GM23338 (cell line): ENCODE data around the gene PRPH2. TPM values are rescaled to one million over a fixed set of nuclear protein-coding genes. Genes with fewer than 3 reads are reported as not detected.

Experiments used
- ATAC-seq: fragments of 200-7000 bp; cut with Tn5 transposase; 3 replicates; pipeline ENCODE4 v1.9.1; 2020
- DNase-seq: peaks from one replicate; pipeline ENCODE4 v3.0.0-alpha.2; 2015; ENCODE audit warnings: low spot score
- H2AFZ ChIP-seq: fragments of 200-600 bp; sonication (generic); 2 replicates; pipeline ENCODE4 v1.8.0; 2016; ENCODE audit warnings: antibody characterized with exemption, mild to moderate bottlenecking, moderate library complexity
- H3F3A ChIP-seq: fragments of 200-600 bp; sonication (generic); replicated peaks from 2 replicates; pipeline ENCODE4 v1.8.0; 2017; ENCODE audit warnings: antibody characterized with exemption, mixed run types, low read depth
- H3K27ac ChIP-seq: fragments of 200-600 bp; sonication (generic); 2 replicates; pipeline ENCODE4 v1.6.1; 2016; ENCODE audit warnings: low read depth
- H3K27me3 ChIP-seq: fragments of 200-600 bp; sonication (generic); 2 replicates; pipeline ENCODE4 v1.8.0; 2016; ENCODE audit warnings: mild to moderate bottlenecking, mixed run types, moderate library complexity; ENCODE audit not compliant: insufficient read depth
- H3K36me3 ChIP-seq: fragments of 200-600 bp; sonication (generic); 2 replicates; pipeline ENCODE4 v1.8.0; 2016; ENCODE audit warnings: mild to moderate bottlenecking; ENCODE audit not compliant: insufficient read depth
- H3K4me1 ChIP-seq: fragments of 200-600 bp; sonication (generic); 2 replicates; pipeline ENCODE4 v1.8.0; 2016; ENCODE audit warnings: mild to moderate bottlenecking, moderate library complexity; ENCODE audit not compliant: insufficient read depth
- H3K4me2 ChIP-seq: fragments of 200-600 bp; sonication (generic); 2 replicates; pipeline ENCODE4 v1.7.1; 2017; ENCODE audit warnings: mixed run types
- H3K4me3 ChIP-seq: fragments of 200-600 bp; sonication (generic); 2 replicates; pipeline ENCODE4 v1.6.1; 2016; ENCODE audit warnings: mixed run types
- H3K79me2 ChIP-seq: fragments of 200-600 bp; sonication (generic); replicated peaks from 2 replicates; pipeline ENCODE4 v1.8.0; 2017; ENCODE audit warnings: mild to moderate bottlenecking; ENCODE audit not compliant: insufficient read depth
- H3K9me2 ChIP-seq: fragments of 200-600 bp; sonication (generic); 2 replicates; pipeline ENCODE4 v1.8.0; 2017; ENCODE audit not compliant: insufficient read depth
- H4K20me1 ChIP-seq: fragments of 200-600 bp; sonication (generic); replicated peaks from 2 replicates; pipeline ENCODE4 v1.8.0; 2017; ENCODE audit warnings: mild to moderate bottlenecking; ENCODE audit not compliant: insufficient read depth
- H3K27ac Mint-ChIP-seq: 2 replicates; pipeline ENCODE4 v1.8.0; 2020; ENCODE audit warnings: inconsistent platforms, mild to moderate bottlenecking, moderate library complexity, mixed read lengths
- H3K27me3 Mint-ChIP-seq: 3 replicates; pipeline ENCODE4 v1.8.0; 2022; ENCODE audit warnings: low read depth, mild to moderate bottlenecking, moderate library complexity, mixed read lengths, inconsistent platforms; ENCODE audit not compliant: insufficient read depth, poor library complexity
- H3K36me3 Mint-ChIP-seq: 3 replicates; pipeline ENCODE4 v1.8.0; 2021; ENCODE audit warnings: low read depth, mild to moderate bottlenecking, inconsistent platforms, moderate library complexity, mixed read lengths
- H3K4me1 Mint-ChIP-seq: 3 replicates; pipeline ENCODE4 v1.8.0; 2020; ENCODE audit warnings: mild to moderate bottlenecking, inconsistent platforms, mixed read lengths
- H3K4me3 Mint-ChIP-seq: 3 replicates; pipeline ENCODE4 v1.8.0; 2021; ENCODE audit warnings: moderate library complexity, mild to moderate bottlenecking, inconsistent platforms, mixed read lengths
- H3K9me3 Mint-ChIP-seq: 3 replicates; pipeline ENCODE4 v1.8.0; 2020; ENCODE audit warnings: moderate library complexity, mild to moderate bottlenecking, inconsistent platforms, mixed read lengths
- CREB1 ChIP-seq: fragments of 250-450 bp; sonication (Bioruptor Pico); IDR thresholded peaks from 2 replicates; pipeline ENCODE4 v1.5.0; 2020; ENCODE audit warnings: low read depth, mild to moderate bottlenecking, moderate library complexity
- EZH2 ChIP-seq: fragments of 200-600 bp; sonication (generic); IDR thresholded peaks from one replicate; pipeline ENCODE4 v1.8.0; 2017; ENCODE audit warnings: antibody characterized with exemption, mild to moderate bottlenecking, low read depth; ENCODE audit not compliant: unreplicated experiment
- EZH2phosphoT487 ChIP-seq: fragments of 200-600 bp; sonication (generic); IDR thresholded peaks from one replicate; pipeline ENCODE4 v1.8.1; 2018; ENCODE audit warnings: antibody characterized with exemption; ENCODE audit not compliant: unreplicated experiment
- NANOG ChIP-seq: IDR thresholded peaks from 2 replicates; pipeline ENCODE4 v1.6.1; 2016; ENCODE audit warnings: antibody characterized with exemption, borderline replicate concordance
- POLR2AphosphoS5 ChIP-seq: IDR thresholded peaks from 2 replicates; pipeline ENCODE4 v1.6.1; 2016; ENCODE audit warnings: antibody characterized with exemption, low read depth
- STAT1 ChIP-seq: IDR thresholded peaks from one replicate; pipeline ENCODE4 v1.6.1; 2016; ENCODE audit warnings: antibody characterized with exemption; ENCODE audit not compliant: unreplicated experiment
- ZNF114 ChIP-seq: fragments of 250-450 bp; sonication (Bioruptor Pico); IDR thresholded peaks from 2 replicates; pipeline ENCODE4 v1.5.0; 2020; ENCODE audit warnings: mild to moderate bottlenecking, moderate library complexity
- ZNF331 ChIP-seq: fragments of 250-450 bp; sonication (Bioruptor Pico); IDR thresholded peaks from 2 replicates; pipeline ENCODE4 v1.5.0; 2020; ENCODE audit warnings: low read depth, mild to moderate bottlenecking, moderate library complexity
- polyA plus RNA-seq: library from polyadenylated mRNA; unstranded; fragments of >200 nt; fragmentation: Nextera tagmentation; extraction: Ambion mirVana; gene quantifications from 2 replicates; pipeline ENCODE4 v1.2.1, GENCODE V29; 2016
- total RNA-seq: library from RNA; depleted of rRNA; stranded (reverse); fragments of >200 nt; shearing (Covaris generic); gene quantifications from 2 replicates; pipeline ENCODE4 v1.2.3, GENCODE V29; 2014
- TF ChIP-seq, protein P1 (sequence below): IDR thresholded peaks from one replicate; pipeline ENCODE4 v1.6.1; 2018; ENCODE audit warnings: antibody characterized with exemption; ENCODE audit not compliant: unreplicated experiment
- TF ChIP-seq, protein P2 (sequence below), 2 experiments: fragments of 200-600 bp in 1 of 2; sonication (generic) in 1 of 2; conservative IDR thresholded peaks; 2 replicates each; pipeline versions ENCODE4 v1.5.1 to v1.6.1; 2016 to 2017; ENCODE audit warnings: antibody characterized with exemption in 2 of 2, low read depth in 2 of 2, mild to moderate bottlenecking in 2 of 2, moderate library complexity in 1 of 2
- TF ChIP-seq, protein P3 (sequence below): IDR thresholded peaks from 2 replicates; pipeline ENCODE4 v1.6.1; 2016; ENCODE audit warnings: antibody characterized with exemption

The PRPH2 gene
- total and polyA plus RNA-seq, 2 experiments from 2014 or later, result 0.50 to 0.52 TPM

DNA sequence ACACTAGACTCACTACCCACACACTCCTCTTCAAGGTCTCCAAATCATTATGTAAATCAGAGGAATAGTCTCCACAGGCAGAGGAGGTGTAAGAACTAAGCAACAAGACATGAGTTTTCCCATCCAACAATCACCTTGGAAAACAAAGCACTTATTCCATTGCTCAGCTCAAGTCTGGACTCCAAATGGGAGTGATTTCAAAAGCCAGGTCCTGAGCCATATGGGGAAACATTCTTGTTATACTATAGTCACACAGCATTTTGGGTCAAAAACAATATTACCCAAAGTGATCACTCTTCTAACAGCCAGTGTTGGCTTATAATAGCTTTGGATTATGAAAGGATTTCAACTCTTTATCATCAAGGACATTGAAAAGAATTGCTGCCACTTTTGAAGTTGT, 3.6 kb upstream of the PRPH2 start:
- H3K9me2 ChIP-seq, result no peaks in the 10 kb centered on the region
- Mint-ChIP-seq H3K36me3 (no peaks in the 10 kb centered on the region), H3K4me3 (no peak overlapping the region), H3K4me1 (peaks cover 4% of the 10 kb centered on the region), H3K27ac (no peak overlapping the region), H3K9me3 (no peaks in the 10 kb centered on the region), H3K27me3 (peaks cover 14% of the 10 kb centered on the region)
- DNase-seq, result no peak
- peak overlapping the region; percentile 1; the same call in 1 of the 2 replicates for H2AFZ ChIP-seq
- no peaks in the 10 kb centered on the region for H4K20me1 ChIP-seq
- no peak overlapping the region for H3K4me3 ChIP-seq
- no peaks in the 10 kb centered on the region for H3K4me1 ChIP-seq
- no peak overlapping the region for H3K27ac ChIP-seq
- H3K36me3 ChIP-seq, result no peaks in the 10 kb centered on the region
- TF ChIP-seq EZH2phosphoT487 (no peak), ZNF331 (CRISPR knock-in tag) (no peak), POLR2AphosphoS5 (no peak), CREB1 (CRISPR knock-in tag) (no peak), EZH2 (no peak), STAT1 (no peak), ZNF114 (CRISPR knock-in tag) (no peak), NANOG (no peak)
- TF ChIP-seq, protein P1, sequence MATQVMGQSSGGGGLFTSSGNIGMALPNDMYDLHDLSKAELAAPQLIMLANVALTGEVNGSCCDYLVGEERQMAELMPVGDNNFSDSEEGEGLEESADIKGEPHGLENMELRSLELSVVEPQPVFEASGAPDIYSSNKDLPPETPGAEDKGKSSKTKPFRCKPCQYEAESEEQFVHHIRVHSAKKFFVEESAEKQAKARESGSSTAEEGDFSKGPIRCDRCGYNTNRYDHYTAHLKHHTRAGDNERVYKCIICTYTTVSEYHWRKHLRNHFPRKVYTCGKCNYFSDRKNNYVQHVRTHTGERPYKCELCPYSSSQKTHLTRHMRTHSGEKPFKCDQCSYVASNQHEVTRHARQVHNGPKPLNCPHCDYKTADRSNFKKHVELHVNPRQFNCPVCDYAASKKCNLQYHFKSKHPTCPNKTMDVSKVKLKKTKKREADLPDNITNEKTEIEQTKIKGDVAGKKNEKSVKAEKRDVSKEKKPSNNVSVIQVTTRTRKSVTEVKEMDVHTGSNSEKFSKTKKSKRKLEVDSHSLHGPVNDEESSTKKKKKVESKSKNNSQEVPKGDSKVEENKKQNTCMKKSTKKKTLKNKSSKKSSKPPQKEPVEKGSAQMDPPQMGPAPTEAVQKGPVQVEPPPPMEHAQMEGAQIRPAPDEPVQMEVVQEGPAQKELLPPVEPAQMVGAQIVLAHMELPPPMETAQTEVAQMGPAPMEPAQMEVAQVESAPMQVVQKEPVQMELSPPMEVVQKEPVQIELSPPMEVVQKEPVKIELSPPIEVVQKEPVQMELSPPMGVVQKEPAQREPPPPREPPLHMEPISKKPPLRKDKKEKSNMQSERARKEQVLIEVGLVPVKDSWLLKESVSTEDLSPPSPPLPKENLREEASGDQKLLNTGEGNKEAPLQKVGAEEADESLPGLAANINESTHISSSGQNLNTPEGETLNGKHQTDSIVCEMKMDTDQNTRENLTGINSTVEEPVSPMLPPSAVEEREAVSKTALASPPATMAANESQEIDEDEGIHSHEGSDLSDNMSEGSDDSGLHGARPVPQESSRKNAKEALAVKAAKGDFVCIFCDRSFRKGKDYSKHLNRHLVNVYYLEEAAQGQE, result no peak
- TF ChIP-seq, protein P2, sequence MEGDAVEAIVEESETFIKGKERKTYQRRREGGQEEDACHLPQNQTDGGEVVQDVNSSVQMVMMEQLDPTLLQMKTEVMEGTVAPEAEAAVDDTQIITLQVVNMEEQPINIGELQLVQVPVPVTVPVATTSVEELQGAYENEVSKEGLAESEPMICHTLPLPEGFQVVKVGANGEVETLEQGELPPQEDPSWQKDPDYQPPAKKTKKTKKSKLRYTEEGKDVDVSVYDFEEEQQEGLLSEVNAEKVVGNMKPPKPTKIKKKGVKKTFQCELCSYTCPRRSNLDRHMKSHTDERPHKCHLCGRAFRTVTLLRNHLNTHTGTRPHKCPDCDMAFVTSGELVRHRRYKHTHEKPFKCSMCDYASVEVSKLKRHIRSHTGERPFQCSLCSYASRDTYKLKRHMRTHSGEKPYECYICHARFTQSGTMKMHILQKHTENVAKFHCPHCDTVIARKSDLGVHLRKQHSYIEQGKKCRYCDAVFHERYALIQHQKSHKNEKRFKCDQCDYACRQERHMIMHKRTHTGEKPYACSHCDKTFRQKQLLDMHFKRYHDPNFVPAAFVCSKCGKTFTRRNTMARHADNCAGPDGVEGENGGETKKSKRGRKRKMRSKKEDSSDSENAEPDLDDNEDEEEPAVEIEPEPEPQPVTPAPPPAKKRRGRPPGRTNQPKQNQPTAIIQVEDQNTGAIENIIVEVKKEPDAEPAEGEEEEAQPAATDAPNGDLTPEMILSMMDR (conservative IDR thresholded peaks at IDR 0.05; ENCODE audit: low read depth in 2 of 2), result no peak
- TF ChIP-seq, protein P3, sequence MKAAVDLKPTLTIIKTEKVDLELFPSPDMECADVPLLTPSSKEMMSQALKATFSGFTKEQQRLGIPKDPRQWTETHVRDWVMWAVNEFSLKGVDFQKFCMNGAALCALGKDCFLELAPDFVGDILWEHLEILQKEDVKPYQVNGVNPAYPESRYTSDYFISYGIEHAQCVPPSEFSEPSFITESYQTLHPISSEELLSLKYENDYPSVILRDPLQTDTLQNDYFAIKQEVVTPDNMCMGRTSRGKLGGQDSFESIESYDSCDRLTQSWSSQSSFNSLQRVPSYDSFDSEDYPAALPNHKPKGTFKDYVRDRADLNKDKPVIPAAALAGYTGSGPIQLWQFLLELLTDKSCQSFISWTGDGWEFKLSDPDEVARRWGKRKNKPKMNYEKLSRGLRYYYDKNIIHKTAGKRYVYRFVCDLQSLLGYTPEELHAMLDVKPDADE, result no peak
- no peaks in the 10 kb centered on the region for H3K27me3 ChIP-seq
- H3K4me2 ChIP-seq, result no peak overlapping the region
- no peaks in the 10 kb centered on the region for H3K79me2 ChIP-seq
- H3F3A ChIP-seq, result no peaks in the 10 kb centered on the region
- ATAC-seq, result no peak
